Neutrophil (primary cell): ENCODE data around the gene STAT3.
A peak's percentile ranks its signal among the peaks of the same experiment; 100 is the strongest.
"Not testable (repeated sequence)": the region's sequence is repeated elsewhere in the genome, so short reads cannot be mapped to it uniquely, and the experiment has no call there.

ENCODE experiments used
- H3K27ac ChIP-seq: fragments of 200-600 bp; sonication (generic); 2 replicates; pipeline ENCODE4 v1.5.1; 2016; ENCODE audit warnings: mild to moderate bottlenecking, moderate library complexity
- H3K27me3 ChIP-seq: fragments of 200-600 bp; sonication (generic); 2 replicates; pipeline ENCODE4 v1.6.0; 2016; ENCODE audit warnings: mild to moderate bottlenecking
- H3K36me3 ChIP-seq: fragments of 200-600 bp; sonication (generic); 2 replicates; pipeline ENCODE4 v1.5.1; 2017
- H3K4me1 ChIP-seq, 2 experiments: fragments of 200-600 bp in 1 of 2; sonication (generic) in 1 of 2; 1 replicate in 1 of 2; 2 replicates in 1 of 2; pipeline versions ENCODE4 v1.5.1 to v1.6.1; 2013 to 2016; ENCODE audit warnings: low read depth in 1 of 2, low read length in 1 of 2, mild to moderate bottlenecking in 1 of 2, moderate library complexity in 1 of 2; ENCODE audit not compliant: control insufficient read depth in 1 of 2, insufficient read depth in 1 of 2
- H3K4me3 ChIP-seq, 2 experiments: fragments of 200-600 bp in 1 of 2; sonication (generic) in 1 of 2; 1 replicate in 1 of 2; 2 replicates in 1 of 2; pipeline ENCODE4 v1.5.1; 2013 to 2016; ENCODE audit warnings: low read depth in 1 of 2, low read length in 1 of 2, mild to moderate bottlenecking in 1 of 2, moderate library complexity in 1 of 2
- H3K9me3 ChIP-seq: fragments of 200-600 bp; sonication (generic); 2 replicates; pipeline ENCODE4 v1.5.1; 2016
- TF ChIP-seq, protein P1 (sequence below): fragments of 200-600 bp; sonication (generic); IDR thresholded peaks from 2 replicates; pipeline ENCODE4 v1.5.1; 2016; ENCODE audit warnings: antibody characterized with exemption

The STAT3 gene

GRCh38 chr17:42309142-42309541 is 79.1 kb downstream of the STAT3 start:
- Histone ChIP-seq H3K27me3 (no peaks in the 10 kb centered on the region), H3K36me3 (peaks cover 100% of the 10 kb centered on the region), H3K4me3 (no peak overlapping the region), H3K27ac (peak overlapping the region; percentile 7), H3K9me3 (no peaks in the 10 kb centered on the region), H3K4me1 (peaks cover 20 to 25% of the 10 kb centered on the region in 2 experiments)
- TF ChIP-seq, protein P1, sequence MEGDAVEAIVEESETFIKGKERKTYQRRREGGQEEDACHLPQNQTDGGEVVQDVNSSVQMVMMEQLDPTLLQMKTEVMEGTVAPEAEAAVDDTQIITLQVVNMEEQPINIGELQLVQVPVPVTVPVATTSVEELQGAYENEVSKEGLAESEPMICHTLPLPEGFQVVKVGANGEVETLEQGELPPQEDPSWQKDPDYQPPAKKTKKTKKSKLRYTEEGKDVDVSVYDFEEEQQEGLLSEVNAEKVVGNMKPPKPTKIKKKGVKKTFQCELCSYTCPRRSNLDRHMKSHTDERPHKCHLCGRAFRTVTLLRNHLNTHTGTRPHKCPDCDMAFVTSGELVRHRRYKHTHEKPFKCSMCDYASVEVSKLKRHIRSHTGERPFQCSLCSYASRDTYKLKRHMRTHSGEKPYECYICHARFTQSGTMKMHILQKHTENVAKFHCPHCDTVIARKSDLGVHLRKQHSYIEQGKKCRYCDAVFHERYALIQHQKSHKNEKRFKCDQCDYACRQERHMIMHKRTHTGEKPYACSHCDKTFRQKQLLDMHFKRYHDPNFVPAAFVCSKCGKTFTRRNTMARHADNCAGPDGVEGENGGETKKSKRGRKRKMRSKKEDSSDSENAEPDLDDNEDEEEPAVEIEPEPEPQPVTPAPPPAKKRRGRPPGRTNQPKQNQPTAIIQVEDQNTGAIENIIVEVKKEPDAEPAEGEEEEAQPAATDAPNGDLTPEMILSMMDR: no peak

GRCh38 chr17:42308446-42308845 is 79.8 kb downstream of the STAT3 start:
- no peaks in the 10 kb centered on the region for H3K9me3 ChIP-seq
- TF ChIP-seq, protein P1: no peak
- H3K27me3 ChIP-seq: no peaks in the 10 kb centered on the region
- peaks cover 99% of the 10 kb centered on the region for H3K36me3 ChIP-seq
- peaks cover 20 to 22% of the 10 kb centered on the region in 2 experiments for H3K4me1 ChIP-seq
- H3K4me3 ChIP-seq: no peak overlapping the region
- H3K27ac ChIP-seq: no peak overlapping the region

GRCh38 chr17:42307362-42307927 is 80.8 kb downstream of the STAT3 start:
- Histone ChIP-seq H3K27me3 (no peaks in the 10 kb centered on the region), H3K9me3 (no peaks in the 10 kb centered on the region), H3K27ac (no peak overlapping the region), H3K36me3 (peaks cover 98% of the 10 kb centered on the region), H3K4me3 (no peak overlapping the region), H3K4me1 (peaks cover 13% of the 10 kb centered on the region in 2 experiments)
- TF ChIP-seq, protein P1: no peak

DNA sequence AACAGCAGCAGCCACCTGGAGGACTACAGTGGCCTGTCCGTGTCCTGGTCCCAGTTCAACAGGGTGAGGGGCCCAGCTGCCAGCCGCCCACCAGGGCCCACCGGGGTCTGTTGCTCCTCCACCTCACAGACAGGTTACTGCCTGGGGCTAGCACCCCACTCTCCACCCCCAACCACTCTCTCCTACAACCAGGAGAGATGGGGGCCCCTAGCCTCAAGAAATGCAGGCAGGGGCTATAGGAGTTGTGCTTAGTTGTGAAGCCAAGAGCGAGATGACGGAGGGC is 81.9 kb downstream of the STAT3 start:
- H3K36me3 ChIP-seq: peaks cover 98% of the 10 kb centered on the region
- H3K4me3 ChIP-seq: no peak overlapping the region
- H3K4me1 ChIP-seq: peaks cover 2% of the 10 kb centered on the region in 2 experiments
- no peak overlapping the region for H3K27ac ChIP-seq
- H3K9me3 ChIP-seq: no peaks in the 10 kb centered on the region
- TF ChIP-seq, protein P1: no peak
- H3K27me3 ChIP-seq: no peaks in the 10 kb centered on the region

DNA sequence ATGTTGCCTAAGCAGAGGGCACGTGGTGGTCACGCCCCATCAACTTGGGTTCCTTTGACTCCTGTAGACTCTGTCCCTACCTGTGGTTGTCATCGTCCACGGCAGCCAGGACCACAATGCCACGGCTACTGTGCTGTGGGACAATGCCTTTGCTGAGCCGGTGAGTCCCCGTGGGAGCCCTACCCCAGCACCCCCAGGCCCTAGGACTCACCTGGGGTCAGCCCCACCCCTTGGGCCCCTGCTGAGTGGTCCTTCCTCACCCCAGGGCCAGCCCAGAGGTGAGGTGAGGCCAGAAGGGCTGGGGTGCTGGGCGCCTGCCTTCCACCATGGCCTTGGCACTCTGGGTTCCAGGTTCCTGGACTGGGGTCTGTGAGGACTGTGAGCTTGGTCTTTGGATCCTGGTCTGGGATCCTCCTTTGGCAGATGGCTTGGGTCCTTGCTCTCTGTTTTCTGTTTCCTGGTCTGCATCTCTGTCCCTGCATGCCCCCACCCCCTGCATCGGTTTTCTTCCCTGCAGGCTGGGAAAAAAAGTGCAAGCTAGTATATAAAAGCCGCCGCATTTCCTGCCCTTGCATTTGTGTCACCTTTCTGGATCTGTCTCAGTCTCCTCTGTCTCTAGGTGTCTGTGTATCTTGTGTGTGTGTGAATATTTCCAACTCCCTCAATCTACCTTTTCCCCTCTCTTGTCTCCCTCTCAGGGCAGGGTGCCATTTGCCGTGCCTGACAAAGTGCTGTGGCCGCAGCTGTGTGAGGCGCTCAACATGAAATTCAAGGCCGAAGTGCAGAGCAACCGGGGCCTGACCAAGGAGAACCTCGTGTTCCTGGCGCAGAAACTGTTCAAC is 82.5 kb downstream of the STAT3 start:
- H3K9me3 ChIP-seq: no peaks in the 10 kb centered on the region
- peaks cover 98% of the 10 kb centered on the region for H3K36me3 ChIP-seq
- no peaks in the 10 kb centered on the region for H3K27me3 ChIP-seq
- TF ChIP-seq, protein P1: no peak
- no peak overlapping the region for H3K4me3 ChIP-seq
- no peak overlapping the region for H3K27ac ChIP-seq
- H3K4me1 ChIP-seq: no peaks in the 10 kb centered on the region

GRCh38 chr17:42305031-42305330 is 83.3 kb downstream of the STAT3 start:
- not testable (repeated sequence) for H3K4me3 ChIP-seq, H3K9me3 ChIP-seq, H3K27ac ChIP-seq, H3K27me3 ChIP-seq, H3K4me1 ChIP-seq
- peaks cover 96% of the 10 kb centered on the region for H3K36me3 ChIP-seq
